Activated naive CD8-positive, alpha-beta T cell treated with anti-CD3 and anti-CD28 coated beads, Interleukin-2, amount 50 U/mL, for 24 hours (primary cell): ENCODE data around the gene DPEP3.
A peak's percentile ranks its signal among the peaks of the same experiment; 100 is the strongest.
"Not testable (repeated sequence)": the region's sequence is repeated elsewhere in the genome, so short reads cannot be mapped to it uniquely, and the experiment has no call there.

Source experiments
- ATAC-seq: fragments of 150-1000 bp; cut with Tn5 transposase; one replicate; pipeline ENCODE4 v1.10.0; 2021
- DNase-seq: peaks from one replicate; pipeline ENCODE4 v3.0.0; 2021
- H3K27ac Mint-ChIP-seq: one replicate; pipeline ENCODE4 v1.8.0; 2021; ENCODE audit warnings: mild to moderate bottlenecking, mixed read lengths
- H3K27me3 Mint-ChIP-seq: one replicate; pipeline ENCODE4 v1.8.0; 2021; ENCODE audit warnings: mixed read lengths
- H3K36me3 Mint-ChIP-seq: one replicate; pipeline ENCODE4 v1.8.0; 2021; ENCODE audit warnings: low read depth, mixed read lengths
- H3K4me1 Mint-ChIP-seq: one replicate; pipeline ENCODE4 v1.8.0; 2021; ENCODE audit warnings: mixed read lengths
- H3K4me3 Mint-ChIP-seq: one replicate; pipeline ENCODE4 v1.8.0; 2021; ENCODE audit warnings: mild to moderate bottlenecking, moderate library complexity, mixed read lengths
- H3K9me3 Mint-ChIP-seq: one replicate; pipeline ENCODE4 v1.8.0; 2021; ENCODE audit warnings: mixed read lengths

DPEP3 gene

DNA sequence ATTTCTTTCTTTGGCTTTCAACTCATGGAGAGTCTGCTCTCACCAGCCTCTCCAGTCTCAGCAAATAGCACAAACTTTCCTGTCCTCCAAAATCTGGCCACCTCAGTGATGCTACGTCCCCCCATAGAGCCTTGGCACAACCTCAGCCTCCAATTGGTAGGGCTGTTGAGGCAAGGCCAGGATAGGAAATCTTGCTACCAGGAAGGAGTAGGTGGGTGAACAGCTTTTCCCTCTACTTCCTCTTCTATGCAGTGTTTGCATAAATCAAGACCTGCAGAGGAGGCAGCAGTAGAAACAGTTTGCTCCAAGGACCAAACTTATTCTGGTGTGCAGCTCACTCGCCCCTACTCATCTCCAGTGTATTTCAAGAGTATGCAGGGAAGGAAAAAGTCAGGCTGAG, 19.7 kb upstream of the DPEP3 start:
- H3K27me3 Mint-ChIP-seq, result no peaks in the 10 kb centered on the region
- DNase-seq (no peak), ATAC-seq (no peak)
- no peaks in the 10 kb centered on the region for H3K9me3 Mint-ChIP-seq
- peaks cover 55% of the 10 kb centered on the region for H3K4me1 Mint-ChIP-seq
- H3K4me3 Mint-ChIP-seq, result peak overlapping the region; percentile 71
- H3K36me3 Mint-ChIP-seq, result no peaks in the 10 kb centered on the region
- H3K27ac Mint-ChIP-seq, result peak overlapping the region; percentile 83

DNA sequence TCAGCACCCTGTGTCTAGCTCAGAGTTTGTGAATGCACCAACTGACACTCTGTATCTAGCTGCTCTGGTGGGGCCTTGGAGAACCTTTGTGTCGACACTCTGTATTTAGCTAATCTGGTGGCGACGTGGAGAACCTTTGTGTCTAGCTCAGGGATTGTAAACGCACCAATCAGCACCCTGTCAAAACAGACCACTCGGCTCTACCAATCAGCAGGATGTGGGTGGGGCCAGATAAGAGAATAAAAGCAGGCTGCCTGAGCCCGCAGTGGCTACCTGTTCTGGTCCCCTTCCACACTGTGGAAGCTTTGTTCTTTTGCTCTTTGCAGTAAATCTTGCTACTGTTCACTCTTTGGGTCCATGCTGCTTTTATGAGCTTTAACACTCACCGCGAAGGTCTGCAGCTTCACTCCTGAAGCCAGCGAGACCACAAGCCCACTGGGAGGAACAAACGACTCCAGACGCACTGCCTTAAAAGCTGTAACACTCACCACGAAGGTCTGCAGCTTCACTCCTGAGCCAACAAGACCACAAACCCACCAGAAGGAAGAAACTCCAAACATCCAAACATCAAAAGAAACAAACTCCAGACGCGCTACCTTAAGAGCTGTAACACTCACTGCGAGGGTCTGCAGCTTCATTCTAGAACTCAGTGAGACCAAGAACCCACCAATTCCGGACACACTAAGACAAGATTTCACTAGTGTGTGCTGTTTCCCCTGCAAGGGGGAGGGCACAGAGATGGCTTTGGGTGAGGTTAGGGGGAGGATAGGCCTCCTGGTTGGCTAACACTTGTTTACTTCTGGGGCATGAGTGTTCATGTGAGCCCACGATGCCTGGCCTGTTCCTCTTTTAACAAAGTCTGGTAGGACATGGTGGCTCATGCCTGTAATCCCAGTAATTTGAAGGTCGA, 18.7 kb upstream of the DPEP3 start, which contains the start of gene DPEP2:
Gene DPEP2 (minus strand): TSS at position 706 of the 910 bp plus-strand sequence. CDS start 6,272 bp downstream, outside the sequence.
- not testable (repeated sequence) for H3K9me3 Mint-ChIP-seq, H3K27me3 Mint-ChIP-seq, H3K36me3 Mint-ChIP-seq, DNase-seq
- H3K4me3 Mint-ChIP-seq, result peak within 1 kb of the TSS; percentile 71
- peak; percentile 80 for ATAC-seq
- peaks cover 56% of the 10 kb centered on the region for H3K4me1 Mint-ChIP-seq
- peak within 1 kb of the TSS; percentile 83 for H3K27ac Mint-ChIP-seq

DNA sequence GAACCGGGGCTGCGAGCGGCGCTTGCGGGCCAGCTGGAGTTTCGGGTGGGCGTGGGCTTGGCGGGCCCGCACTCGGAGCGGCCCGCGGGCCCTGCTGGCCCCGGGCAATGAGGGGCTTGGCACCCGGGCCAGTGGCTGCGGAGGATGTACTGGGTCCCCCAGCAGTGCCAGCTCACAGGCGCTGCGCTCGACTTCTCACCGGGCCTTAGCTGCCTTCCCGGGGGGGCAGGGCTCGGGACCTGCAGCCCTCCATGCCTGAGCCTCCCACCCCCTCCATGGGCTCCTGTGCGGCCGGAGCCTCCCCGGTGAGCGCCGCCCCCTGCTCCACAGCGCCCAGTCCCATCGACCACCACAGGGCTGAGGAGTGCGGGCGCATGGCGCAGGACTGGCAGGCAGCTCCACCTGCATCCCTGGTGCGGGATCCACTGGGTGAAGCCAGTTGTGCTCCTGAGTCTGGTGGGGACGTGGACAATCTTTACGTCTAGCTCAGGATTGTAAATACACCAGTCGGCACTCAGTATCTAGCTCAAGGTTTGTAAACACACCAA, 18.0 kb upstream of the DPEP3 start:
- ATAC-seq, H3K27me3 Mint-ChIP-seq, DNase-seq, H3K4me3 Mint-ChIP-seq, H3K36me3 Mint-ChIP-seq, H3K9me3 Mint-ChIP-seq: not testable (repeated sequence)
- H3K27ac Mint-ChIP-seq, result peak overlapping the region; percentile 83
- H3K4me1 Mint-ChIP-seq, result peaks cover 63% of the 10 kb centered on the region

DNA sequence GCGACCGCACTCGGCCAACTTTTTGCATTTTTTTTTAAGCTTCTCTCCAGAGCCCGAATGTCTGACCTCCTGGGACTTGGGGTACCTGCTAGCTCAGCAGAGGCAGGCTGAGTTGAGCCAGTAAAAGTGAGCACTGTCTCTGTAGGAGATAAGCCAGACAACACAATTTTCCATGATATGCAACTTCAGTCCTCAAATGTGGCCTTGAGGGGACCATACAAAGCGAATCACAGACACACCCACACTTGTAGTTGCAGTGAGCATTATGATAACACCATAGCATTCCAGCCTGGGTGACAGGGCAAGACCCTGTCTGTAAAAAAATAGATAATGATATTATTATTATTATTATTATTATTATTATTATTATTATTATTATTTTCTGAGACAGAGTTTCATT, 16.4 kb upstream of the DPEP3 start:
- H3K36me3 Mint-ChIP-seq, result no peaks in the 10 kb centered on the region
- no peaks in the 10 kb centered on the region for H3K27me3 Mint-ChIP-seq
- peak overlapping the region; percentile 29 for H3K27ac Mint-ChIP-seq
- H3K4me1 Mint-ChIP-seq, result peaks cover 70% of the 10 kb centered on the region
- DNase-seq (no peak), ATAC-seq (no peak)
- H3K4me3 Mint-ChIP-seq, result no peak overlapping the region
- H3K9me3 Mint-ChIP-seq, result no peaks in the 10 kb centered on the region

DNA sequence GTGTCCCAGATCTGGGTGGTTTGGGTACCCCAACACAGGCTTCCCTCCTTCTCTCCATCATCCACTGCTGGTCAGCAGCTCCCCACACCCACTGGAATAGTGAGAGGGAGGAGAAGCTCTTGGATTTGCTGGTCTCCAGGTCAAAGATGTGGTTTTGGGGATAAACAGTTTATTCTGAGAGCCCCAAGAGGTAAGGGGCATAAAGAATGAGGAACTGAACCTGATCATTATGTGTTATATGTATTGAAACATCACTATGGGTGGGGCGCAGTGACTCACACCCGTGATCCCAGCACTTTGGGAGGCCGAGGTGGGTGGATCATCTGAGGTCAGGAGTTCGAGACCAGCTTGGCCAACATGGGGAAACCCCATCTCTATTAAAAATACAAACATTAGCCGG, 15.1 kb upstream of the DPEP3 start:
- Mint-ChIP-seq H3K36me3 (no peaks in the 10 kb centered on the region), H3K27ac (peak overlapping the region; percentile 69), H3K9me3 (no peaks in the 10 kb centered on the region), H3K27me3 (no peaks in the 10 kb centered on the region), H3K4me3 (peak overlapping the region; percentile 46), H3K4me1 (peaks cover 64% of the 10 kb centered on the region)
- ATAC-seq (no peak), DNase-seq (peak; percentile 54)

DNA sequence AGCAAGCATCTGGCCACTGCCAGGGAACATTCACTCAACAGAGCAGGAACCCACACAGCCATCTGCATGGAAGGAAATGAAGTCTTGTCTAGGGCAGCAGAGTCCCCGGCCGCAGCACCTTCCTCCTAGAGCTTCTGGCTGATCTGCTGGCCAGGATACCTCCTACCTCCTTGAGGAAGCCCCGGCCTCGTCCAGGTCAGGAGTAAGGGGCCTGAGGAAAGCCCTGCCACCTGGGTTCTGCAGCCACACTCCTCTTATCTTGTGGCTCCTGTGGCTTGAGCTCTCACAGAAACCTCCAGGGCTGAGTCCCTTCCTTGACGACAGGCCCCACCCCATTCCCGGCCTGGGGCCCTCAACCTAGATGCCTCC, 13.7 kb upstream of the DPEP3 start:
- ATAC-seq, result not testable (repeated sequence)
- peaks cover 50% of the 10 kb centered on the region for H3K4me1 Mint-ChIP-seq
- peak overlapping the region; percentile 66 for H3K4me3 Mint-ChIP-seq

DNA sequence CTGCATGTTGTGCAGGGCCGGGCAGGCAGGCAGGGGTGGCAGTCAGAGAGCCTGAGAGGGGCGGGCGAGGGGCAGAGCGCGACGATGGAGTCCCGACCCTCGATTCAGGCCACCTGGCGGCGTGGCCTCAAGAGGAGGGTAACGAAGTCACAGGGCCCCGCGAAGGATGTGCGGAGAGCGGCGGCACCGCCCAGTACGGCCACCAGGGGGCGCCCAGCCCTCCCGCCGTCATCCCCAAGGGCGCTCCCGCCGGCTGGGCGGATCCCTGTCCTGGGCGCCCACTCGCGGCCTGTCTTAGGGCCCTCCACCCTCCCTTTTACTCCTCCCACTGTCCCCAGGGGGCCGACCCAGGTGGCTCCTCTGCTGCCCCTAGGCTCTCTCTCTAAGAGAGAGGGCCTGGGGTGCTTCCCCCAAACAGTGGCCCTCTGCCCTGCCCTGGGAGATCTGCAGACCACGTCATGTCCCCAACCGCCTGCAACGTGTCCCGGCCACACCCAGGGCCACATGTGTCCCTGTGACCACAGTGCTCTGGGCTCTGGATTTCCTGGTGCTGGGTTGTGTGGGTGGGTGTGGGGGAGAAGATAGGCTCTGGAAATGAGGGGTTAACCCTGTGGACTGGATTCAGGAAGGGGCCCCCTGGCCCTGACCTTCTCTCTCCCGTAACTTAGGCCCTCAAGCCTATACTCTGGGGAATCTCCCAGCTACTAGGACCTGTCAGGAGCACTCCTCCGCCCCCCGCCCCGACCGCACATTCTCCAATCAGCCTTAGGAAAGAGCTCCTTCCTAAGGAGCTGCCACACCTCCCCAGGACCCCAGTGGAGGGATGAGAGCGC, 13.1 kb upstream of the DPEP3 start:
- Mint-ChIP-seq H3K9me3 (no peaks in the 10 kb centered on the region), H3K4me3 (peak overlapping the region; percentile 66), H3K4me1 (peaks cover 44% of the 10 kb centered on the region), H3K27ac (peak overlapping the region; percentile 89), H3K36me3 (no peaks in the 10 kb centered on the region), H3K27me3 (no peaks in the 10 kb centered on the region)
- peak; percentile 90 for DNase-seq
- ATAC-seq, result peak; percentile 86

More for the DNA sequence above, 13.7 kb upstream of the DPEP3 start:
- H3K36me3 Mint-ChIP-seq, DNase-seq, H3K27me3 Mint-ChIP-seq, H3K9me3 Mint-ChIP-seq: not testable (repeated sequence)
- H3K27ac Mint-ChIP-seq, result peak overlapping the region; percentile 89

DNA sequence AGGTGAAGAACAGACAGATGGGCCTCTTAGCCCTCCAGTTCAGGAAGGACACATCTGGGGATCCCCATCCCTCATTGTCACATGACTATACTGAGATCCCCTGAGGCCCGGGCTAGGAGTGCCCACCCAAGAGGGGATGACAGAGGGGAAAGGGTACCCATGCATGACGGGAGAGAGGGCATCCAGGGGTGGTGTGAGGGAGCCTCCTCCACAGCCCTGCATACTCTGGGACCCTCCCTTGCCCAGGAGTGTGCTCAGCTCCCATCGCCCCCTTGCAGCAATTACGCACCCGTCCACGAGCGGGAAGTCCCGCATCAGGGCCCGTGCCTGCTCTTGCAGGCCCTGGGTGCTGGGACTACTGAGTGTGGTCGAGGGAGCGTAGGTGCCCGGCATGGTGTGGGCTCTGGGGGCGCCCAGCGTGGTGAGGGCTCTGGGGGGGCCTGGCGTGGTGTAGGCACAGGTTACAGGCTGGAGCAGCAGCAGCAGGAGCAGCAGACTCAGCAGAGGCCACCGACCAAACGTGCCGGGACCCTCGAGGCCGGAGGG, 12.4 kb upstream of the DPEP3 start:
- no peak for DNase-seq
- Mint-ChIP-seq H3K9me3 (no peaks in the 10 kb centered on the region), H3K27ac (no peak overlapping the region), H3K4me3 (no peak overlapping the region), H3K27me3 (no peaks in the 10 kb centered on the region), H3K36me3 (no peaks in the 10 kb centered on the region), H3K4me1 (peaks cover 41% of the 10 kb centered on the region)
- ATAC-seq, result no peak

DNA sequence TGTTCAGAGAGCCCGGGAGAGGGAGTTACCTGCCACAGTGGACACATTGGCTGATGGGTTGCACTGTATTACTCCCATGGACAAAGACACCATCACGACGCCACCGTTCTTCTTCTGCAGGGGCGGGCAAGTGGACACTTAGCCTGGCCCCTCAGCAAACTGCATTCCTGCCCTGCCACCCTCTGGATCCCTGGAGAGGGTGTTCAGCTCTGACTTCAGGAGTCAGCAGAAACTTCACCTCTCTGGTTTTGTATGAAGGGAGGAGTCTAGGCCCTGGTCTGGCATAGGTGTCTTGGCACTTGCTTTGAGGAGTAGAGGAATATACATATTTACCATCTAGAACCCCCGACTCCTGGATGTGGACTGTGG, 9.7 kb upstream of the DPEP3 start:
- no peak for ATAC-seq
- Mint-ChIP-seq H3K9me3 (no peaks in the 10 kb centered on the region), H3K27me3 (no peaks in the 10 kb centered on the region), H3K4me1 (peaks cover 25% of the 10 kb centered on the region), H3K36me3 (no peaks in the 10 kb centered on the region), H3K4me3 (no peak overlapping the region), H3K27ac (peak overlapping the region; percentile 1)
- no peak for DNase-seq

DNA sequence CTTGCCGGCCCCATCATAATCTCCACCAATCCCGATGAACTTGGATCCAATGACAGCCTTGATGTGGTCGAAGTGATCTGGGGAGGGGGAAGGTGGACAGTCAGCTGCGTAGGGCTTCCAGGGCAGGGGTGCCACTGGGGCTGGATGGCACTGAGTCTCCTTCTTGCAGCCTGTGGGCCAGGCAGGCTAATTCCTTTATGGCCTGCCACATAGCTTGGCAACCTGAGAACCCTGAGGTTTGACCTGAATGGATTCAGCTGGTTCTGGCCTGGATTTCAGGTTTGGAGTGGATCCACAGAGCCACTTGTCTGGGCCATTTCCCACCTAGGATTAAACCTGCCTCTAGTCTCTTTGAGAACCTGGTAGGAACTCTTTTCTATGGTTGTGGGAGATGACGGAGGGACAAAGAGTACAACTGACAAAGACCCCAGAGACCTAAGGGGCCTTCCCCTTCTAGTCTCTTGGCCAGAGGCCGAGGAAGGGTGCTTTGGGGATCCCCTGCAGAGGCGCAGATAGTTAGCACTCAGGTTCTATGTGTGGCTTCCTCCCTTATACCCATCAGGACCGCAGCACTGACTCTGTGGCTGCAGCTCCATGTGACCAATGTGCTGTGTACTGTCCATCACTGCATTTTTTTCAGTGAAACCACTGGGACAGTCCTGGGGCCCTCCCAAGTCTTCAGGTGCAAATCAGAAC, 9.2 kb upstream of the DPEP3 start:
- no peak overlapping the region for H3K27ac Mint-ChIP-seq
- H3K27me3 Mint-ChIP-seq, result no peaks in the 10 kb centered on the region
- H3K9me3 Mint-ChIP-seq, result no peaks in the 10 kb centered on the region
- H3K36me3 Mint-ChIP-seq, result no peaks in the 10 kb centered on the region
- H3K4me3 Mint-ChIP-seq, result no peak overlapping the region
- DNase-seq (no peak), ATAC-seq (no peak)
- peaks cover 27% of the 10 kb centered on the region for H3K4me1 Mint-ChIP-seq

DNA sequence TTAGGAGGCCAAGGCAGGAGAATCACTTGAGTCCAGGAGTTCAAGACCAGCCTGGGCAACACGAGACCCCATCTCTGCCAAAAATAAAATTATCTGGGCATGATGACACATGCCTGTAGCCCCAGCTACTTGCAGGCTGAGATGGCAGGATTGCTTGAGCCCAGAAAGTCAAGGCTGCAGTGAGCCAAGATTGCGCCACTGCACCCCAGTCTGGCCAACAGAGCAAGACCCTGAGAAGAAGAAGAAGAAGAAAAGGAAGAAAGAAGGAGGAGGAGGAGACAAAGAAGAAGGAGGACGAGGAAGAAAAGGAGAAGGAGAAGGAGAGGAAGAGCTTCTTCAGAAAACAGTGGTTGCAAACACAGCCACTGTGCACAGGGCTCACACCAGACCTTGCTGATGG, 8.4 kb upstream of the DPEP3 start:
- H3K9me3 Mint-ChIP-seq, result no peaks in the 10 kb centered on the region
- H3K27ac Mint-ChIP-seq, result peak overlapping the region; percentile 74
- no peak for ATAC-seq
- no peak overlapping the region for H3K4me3 Mint-ChIP-seq
- no peaks in the 10 kb centered on the region for H3K27me3 Mint-ChIP-seq
- H3K36me3 Mint-ChIP-seq, result no peaks in the 10 kb centered on the region
- H3K4me1 Mint-ChIP-seq, result peaks cover 30% of the 10 kb centered on the region
- no peak for DNase-seq

DNA sequence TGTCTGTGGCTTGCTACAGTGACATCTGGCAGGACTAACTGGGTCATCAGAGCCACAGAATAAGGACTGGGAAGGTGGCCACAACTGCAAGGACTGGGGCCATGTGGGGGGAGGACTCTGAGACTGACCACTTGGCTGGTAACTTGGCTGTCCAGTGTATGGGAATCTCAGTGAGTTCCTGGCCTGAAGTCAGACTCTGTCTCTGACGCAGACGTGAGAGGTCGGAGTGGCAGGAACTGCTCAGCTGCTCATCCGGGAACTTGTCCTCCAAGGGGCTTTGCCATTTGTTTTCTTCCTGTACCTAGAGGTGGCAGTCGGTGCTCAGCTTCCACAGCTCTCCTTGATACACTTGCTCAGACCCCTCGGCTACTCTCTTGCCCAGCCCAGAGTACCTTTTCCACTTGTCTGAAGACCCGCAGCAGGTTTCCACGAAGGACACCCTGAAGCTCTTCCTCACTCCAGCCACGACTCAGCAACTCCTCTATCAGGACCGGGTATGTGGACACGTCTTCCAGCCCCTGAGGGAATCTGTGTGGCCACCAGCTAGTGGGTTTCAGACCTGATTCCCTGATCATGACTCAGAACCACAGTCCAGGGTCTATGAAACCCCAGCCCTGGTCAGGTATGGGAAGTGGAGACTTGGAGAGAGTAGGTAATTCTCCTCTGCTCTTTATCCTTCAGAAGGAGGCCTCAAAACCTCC, 7.3 kb upstream of the DPEP3 start:
- Mint-ChIP-seq H3K27ac (no peak overlapping the region), H3K9me3 (no peaks in the 10 kb centered on the region), H3K27me3 (no peaks in the 10 kb centered on the region), H3K4me1 (peaks cover 30% of the 10 kb centered on the region), H3K4me3 (no peak overlapping the region), H3K36me3 (no peaks in the 10 kb centered on the region)
- DNase-seq (no peak), ATAC-seq (no peak)

DNA sequence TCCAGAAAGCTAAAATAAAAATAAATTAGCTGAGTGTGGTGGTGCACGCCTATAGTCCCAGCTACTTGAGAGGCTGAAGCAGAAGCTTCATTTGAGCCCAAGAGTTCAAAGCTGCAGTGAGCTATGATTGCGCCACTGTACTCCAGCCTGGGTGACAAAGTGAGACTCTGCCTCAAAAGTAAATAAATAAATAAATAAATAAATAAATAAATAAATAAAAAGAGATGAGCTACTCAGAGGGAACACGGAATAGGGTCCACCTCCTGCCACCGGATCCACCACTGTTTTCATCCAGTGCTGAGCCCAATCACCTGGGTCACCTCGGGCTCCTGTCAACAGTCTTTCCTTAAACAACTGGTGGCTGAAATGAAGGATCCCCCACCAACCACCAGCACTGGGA, 6.7 kb upstream of the DPEP3 start:
- Mint-ChIP-seq H3K9me3 (no peaks in the 10 kb centered on the region), H3K27ac (no peak overlapping the region)

More for the DNA sequence above, 6.7 kb upstream of the DPEP3 start:
- Mint-ChIP-seq H3K27me3 (no peaks in the 10 kb centered on the region), H3K4me1 (peaks cover 26% of the 10 kb centered on the region), H3K36me3 (no peaks in the 10 kb centered on the region), H3K4me3 (no peak overlapping the region)
- DNase-seq (no peak), ATAC-seq (no peak)
